ENCODE results near the gene SYCP2. TPM values are rescaled to one million over a fixed set of nuclear protein-coding genes. Genes with fewer than 3 reads are reported as not detected.

The SYCP2 gene
- total and polyA plus RNA-seq, 4 donors, result 1.0 to 6.7 (median 2.5) TPM

- ATAC-seq (ENCODE audit: insufficient read depth, low FRiP score) (no peak), DNase-seq (no peak)
- Histone ChIP-seq H3K9ac (ENCODE audit: insufficient read depth in 1 of 2, low read length in 2 of 2) (no peak overlapping the region), H3K36me3 (ENCODE audit: control insufficient read depth in 4 of 4, insufficient read depth in 4 of 4, low read length in 4 of 4) (peaks cover 0 to 4% (median under 1%) of the 10 kb centered on the region in 4 donors), H3K27ac (ENCODE audit: low read depth in 1 of 2, low read length in 1 of 2) (no peak overlapping the region), H3K4me1 (ENCODE audit: control insufficient read depth in 5 of 5, insufficient read depth in 5 of 5, low read length in 5 of 5) (peaks cover 0 to 30% (median 10%) of the 10 kb centered on the region in 5 donors), H3K4me3 (no peak overlapping the region), H3K9me3 (ENCODE audit: control insufficient read depth in 4 of 4, insufficient read depth in 3 of 4, low read length in 3 of 4) (peaks cover 0 to 1% (median 0%) of the 10 kb centered on the region in 4 donors), H3K27me3 (ENCODE audit: control insufficient read depth in 3 of 3, insufficient read depth in 3 of 3, low read length in 2 of 3) (no peaks in the 10 kb centered on the region)
- no peak for TF ChIP-seq CTCF (IDR thresholded peaks at IDR 0.05; ENCODE audit: control extremely low read depth, extremely low read depth)
- 98% methylated on average over 6 of the region's 6 CpGs for WGBS, 2 donors
Observed at GRCh38 chr20:59949911-59950310, 16.5 kb upstream of the SYCP2 start.

DNA sequence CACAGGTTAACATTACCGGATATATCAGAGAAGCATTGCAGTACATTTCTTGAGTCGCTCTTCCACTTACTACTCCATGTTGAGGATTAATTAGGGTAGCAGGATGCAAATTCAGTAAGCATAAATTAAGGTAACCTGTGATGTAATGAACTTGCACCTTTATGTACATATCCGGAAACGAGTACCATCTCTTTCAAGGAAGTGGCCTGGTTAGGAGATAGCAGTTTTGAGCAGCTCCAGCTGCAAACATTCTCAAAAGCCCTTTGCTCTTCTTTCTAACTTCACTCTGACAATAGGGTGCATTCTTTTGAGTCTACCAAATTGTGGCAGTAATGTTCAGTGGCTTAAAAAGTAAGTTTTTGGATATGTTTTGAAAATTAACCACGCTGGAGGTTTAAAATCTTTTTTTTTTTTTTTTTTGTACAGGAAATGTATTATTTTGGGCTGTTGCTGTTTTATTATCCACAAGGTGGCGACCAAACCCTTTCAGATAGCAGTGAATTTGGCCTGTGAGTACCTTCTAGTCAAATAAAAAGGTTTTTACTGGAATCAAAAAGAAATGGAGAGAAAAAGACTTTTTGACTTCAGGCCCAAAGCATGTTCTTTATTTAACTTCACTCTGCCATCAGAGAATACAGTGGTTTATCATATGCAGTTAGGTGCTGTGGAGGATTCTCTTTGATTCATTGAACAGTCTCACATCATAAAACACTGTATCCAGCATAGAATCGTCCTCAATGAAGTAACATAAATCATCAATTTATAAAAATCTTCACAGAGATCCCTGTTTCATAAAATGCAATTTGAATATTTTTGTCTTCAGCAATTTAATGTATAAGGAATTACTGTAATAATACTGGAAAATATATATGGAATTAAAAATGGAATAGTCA lies 15.6 kb upstream of the SYCP2 start:
- no peak overlapping the region for H3K27ac ChIP-seq (ENCODE audit: low read depth in 1 of 2, low read length in 1 of 2)
- 36 to 38% methylated on average over 7 of the region's 7 CpGs for WGBS, 2 donors

GRCh38 chr20:59948212-59948611 lies 14.8 kb upstream of the SYCP2 start:
- no peak for TF ChIP-seq CTCF (IDR thresholded peaks at IDR 0.05; ENCODE audit: control extremely low read depth, extremely low read depth)
- H3K4me3 ChIP-seq, result no peak overlapping the region
- H3K27ac ChIP-seq (ENCODE audit: low read depth in 1 of 2, low read length in 1 of 2), result no peak overlapping the region
- no peak overlapping the region for H3K9ac ChIP-seq (ENCODE audit: insufficient read depth in 1 of 2, low read length in 2 of 2)
- H3K27me3 ChIP-seq (ENCODE audit: control insufficient read depth in 3 of 3, insufficient read depth in 3 of 3, low read length in 2 of 3), result no peaks in the 10 kb centered on the region
- 23 to 25% methylated on average over 1 of the region's 1 CpG for WGBS, 2 donors
- H3K36me3 ChIP-seq (ENCODE audit: control insufficient read depth in 4 of 4, insufficient read depth in 4 of 4, low read length in 4 of 4), result peaks cover 0 to 15% (median 6%) of the 10 kb centered on the region in 4 donors
- DNase-seq, result no peak
- H3K9me3 ChIP-seq (ENCODE audit: control insufficient read depth in 4 of 4, insufficient read depth in 3 of 4, low read length in 3 of 4), result no peaks in the 10 kb centered on the region
- H3K4me1 ChIP-seq (ENCODE audit: control insufficient read depth in 5 of 5, insufficient read depth in 5 of 5, low read length in 5 of 5), result peaks cover 0 to 41% (median 10%) of the 10 kb centered on the region in 5 donors
- ATAC-seq (ENCODE audit: insufficient read depth, low FRiP score), result no peak

More for the DNA sequence above, 15.6 kb upstream of the SYCP2 start:
- ATAC-seq (ENCODE audit: insufficient read depth, low FRiP score) (no peak), DNase-seq (peak; percentile 51 to 88 (median 84))
- Histone ChIP-seq H3K4me3 (no peak overlapping the region), H3K9ac (ENCODE audit: insufficient read depth in 1 of 2, low read length in 2 of 2) (no peak overlapping the region), H3K9me3 (ENCODE audit: control insufficient read depth in 4 of 4, insufficient read depth in 3 of 4, low read length in 3 of 4) (no peaks in the 10 kb centered on the region), H3K27me3 (ENCODE audit: control insufficient read depth in 3 of 3, insufficient read depth in 3 of 3, low read length in 2 of 3) (no peaks in the 10 kb centered on the region), H3K4me1 (ENCODE audit: control insufficient read depth in 5 of 5, insufficient read depth in 5 of 5, low read length in 5 of 5) (peaks cover 0 to 38% (median 10%) of the 10 kb centered on the region in 5 donors), H3K36me3 (ENCODE audit: control insufficient read depth in 4 of 4, insufficient read depth in 4 of 4, low read length in 4 of 4) (peaks cover 0 to 13% (median 6%) of the 10 kb centered on the region in 4 donors)
- TF ChIP-seq CTCF (IDR thresholded peaks at IDR 0.05; ENCODE audit: control extremely low read depth, extremely low read depth), result peak; percentile 32
